Measurements from ENCODE around the gene ZNF217. TPM values are rescaled to one million over a fixed set of nuclear protein-coding genes. Genes with fewer than 3 reads are reported as not detected.

Gene ZNF217
- total RNA-seq, 1 experiment from 2014 or later: 33.8 TPM

- Histone ChIP-seq H3K9me2 (ENCODE audit: insufficient read depth) (no peaks in the 10 kb centered on the region), H3K36me3 (ENCODE audit: control insufficient read depth in 1 of 2, insufficient read depth in 2 of 2, low read length in 2 of 2) (peaks cover 49 to 62% of the 10 kb centered on the region in 2 experiments)
- POLR2A ChIA-PET: no interaction called here
Measured at GRCh38 chr20:53575481-53576194, 18.0 kb downstream of the ZNF217 start.

More at GRCh38 chr20:53575481-53576194, 18.0 kb downstream of the ZNF217 start:
- CTCF ChIA-PET: interaction anchor here (0.8 kb wide), 1 partner anchor 364 kb away, joined by 3 read pairs; no protein-coding TSS in a partner anchor
- no peak overlapping the region for H3K27ac ChIP-seq (ENCODE audit: low read depth, low read length)
- peaks cover 17 to 22% of the 10 kb centered on the region in 2 experiments for H3K4me1 ChIP-seq (ENCODE audit: control insufficient read depth in 1 of 2, insufficient read depth in 2 of 2, low read length in 2 of 2)
- DNase-seq (ENCODE audit: low read depth, low spot score) (no peak), ATAC-seq (no peak)
- H3K9me3 ChIP-seq (ENCODE audit: control insufficient read depth in 1 of 2, insufficient read depth in 1 of 2, low read depth in 1 of 2, low read length in 2 of 2): no peaks in the 10 kb centered on the region
- no peak overlapping the region for H3K4me3 ChIP-seq (replicated peaks in 1 of 2; ENCODE audit: low read depth in 1 of 2, low read length in 2 of 2)
- no peaks in the 10 kb centered on the region for H4K20me1 ChIP-seq (ENCODE audit: insufficient read depth)
- H3K27me3 ChIP-seq (ENCODE audit: insufficient read depth, low read length): no peaks in the 10 kb centered on the region
- no peak overlapping the region for H3K9ac ChIP-seq (ENCODE audit: low read length)
- RAD21 ChIA-PET (ENCODE audit: low non-redundant PET in 1 of 2, low total read pairs in 2 of 2, uncharacterized antibody in 2 of 2, unreplicated experiment in 2 of 2): no interaction called here
- no TSS peak for BruUV-seq (replicated peaks)
- no peak overlapping the region for H2AFZ ChIP-seq (ENCODE audit: low read depth, low read length, poor library complexity, severe bottlenecking)
- H3K79me2 ChIP-seq (ENCODE audit: insufficient read depth, low read length): peaks cover 99% of the 10 kb centered on the region
- no peak for TF ChIP-seq ZBTB33 (IDR thresholded peaks at IDR 0.05; ENCODE audit: extremely low read depth, insufficient replicate concordance, low read length)
- no peak for TF ChIP-seq POLR2A (IDR thresholded peaks at IDR 0.05; ENCODE audit: borderline replicate concordance, extremely low read depth, insufficient read depth, insufficient read length)
- TF ChIP-seq SP1 (IDR thresholded peaks at IDR 0.05; ENCODE audit: low read depth): no peak
- TF ChIP-seq YY1 (IDR thresholded peaks at IDR 0.05; ENCODE audit: extremely low read depth, insufficient replicate concordance, low read depth, low read length): no peak
- TF ChIP-seq JUND (IDR thresholded peaks at IDR 0.05): no peak
- TF ChIP-seq CEBPB (IDR thresholded peaks at IDR 0.05; ENCODE audit: low read depth): no peak
- no peak overlapping the region for H3K4me2 ChIP-seq (ENCODE audit: low read length)
- intact Hi-C loops (cut with micrococcal nuclease): loop anchor here (5.0 kb wide), 1 partner anchor 622 kb away; no protein-coding TSS in a partner anchor
